Body of pancreas (tissue), 4 donors: Measurements from ENCODE around the gene CGNL1.

ENCODE experiments used
- CTCF ChIP-seq, 7 experiments: fragments of 450-650 bp in 4 of 7; fragments of 200-600 bp in 3 of 7; sonication (generic) in 3 of 7; IDR thresholded peaks; one replicate each; pipeline ENCODE4 v1.5.1; 2016 to 2019; ENCODE audit warnings: antibody characterized with exemption in 7 of 7
- POLR2A ChIP-seq, 3 donors: fragments of 450-650 bp; IDR thresholded peaks; one replicate each; pipeline ENCODE4 v1.6.1; 2016; ENCODE audit warnings: antibody characterized with exemption in 3 of 3, mild to moderate bottlenecking in 2 of 3

DNA sequence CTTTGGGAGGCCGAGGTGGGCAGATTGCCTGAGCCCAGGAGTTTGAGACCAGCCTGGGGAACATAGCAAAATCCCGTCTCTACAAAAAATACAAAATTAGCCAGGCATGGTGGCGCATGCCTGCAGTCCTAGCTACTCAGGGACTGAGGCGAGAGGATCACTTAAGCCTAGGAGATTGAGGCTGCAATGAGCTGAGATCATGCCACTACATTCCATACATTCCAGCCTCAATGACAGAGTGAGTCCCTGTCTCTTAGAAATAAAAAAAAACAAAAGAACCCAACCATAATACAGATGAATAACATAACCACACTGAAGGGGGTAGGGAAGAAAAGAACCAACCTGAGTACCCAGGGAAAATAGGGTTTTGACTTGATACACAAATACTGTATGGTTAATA, 19.7 kb upstream of the CGNL1 start:
- TF ChIP-seq CTCF (IDR thresholded peaks at IDR 0.05) (no peak), POLR2A (IDR thresholded peaks at IDR 0.05) (no peak)
